Activated CD4-positive, alpha-beta T cell treated with anti-CD3 and anti-CD28 coated beads, Interleukin-2, amount 10 ng/mL, durations not matched to agents 24 days and 14 days (primary cell): Measurements from ENCODE around the gene MAP3K19. TPM values are rescaled to one million over a fixed set of nuclear protein-coding genes. Genes with fewer than 3 reads are reported as not detected.
"Not testable (repeated sequence)": the region's sequence is repeated elsewhere in the genome, so short reads cannot be mapped to it uniquely, and the experiment has no call there.

ENCODE experiments used
- DNase-seq: peaks from one replicate; pipeline ENCODE4 v3.0.0; 2022
- H3K27ac Mint-ChIP-seq: one replicate; pipeline ENCODE4 v1.8.0; 2022; ENCODE audit warnings: mild to moderate bottlenecking, mixed read lengths
- H3K27me3 Mint-ChIP-seq: one replicate; pipeline ENCODE4 v1.8.0; 2022; ENCODE audit warnings: mixed read lengths
- H3K36me3 Mint-ChIP-seq: one replicate; pipeline ENCODE4 v1.8.0; 2022; ENCODE audit warnings: low read depth, mild to moderate bottlenecking, mixed read lengths
- H3K4me1 Mint-ChIP-seq: one replicate; pipeline ENCODE4 v1.8.0; 2021; ENCODE audit warnings: mixed read lengths
- H3K4me3 Mint-ChIP-seq: one replicate; pipeline ENCODE4 v1.8.0; 2022; ENCODE audit warnings: mild to moderate bottlenecking, moderate library complexity, mixed read lengths
- H3K9me3 Mint-ChIP-seq: one replicate; pipeline ENCODE4 v1.8.0; 2021; ENCODE audit warnings: mixed read lengths
- intact Hi-C: fragments of 100-400 bp; cut with micrococcal nuclease; formaldehyde crosslinking; loops from one replicate; pipeline ENCODE4 v1.15.1; 2023
- total RNA-seq: library from RNA; stranded (reverse); gene quantifications from 2 replicates; pipeline ENCODE4 v1.2.3, GENCODE V29; 2022

The MAP3K19 gene, protein sequence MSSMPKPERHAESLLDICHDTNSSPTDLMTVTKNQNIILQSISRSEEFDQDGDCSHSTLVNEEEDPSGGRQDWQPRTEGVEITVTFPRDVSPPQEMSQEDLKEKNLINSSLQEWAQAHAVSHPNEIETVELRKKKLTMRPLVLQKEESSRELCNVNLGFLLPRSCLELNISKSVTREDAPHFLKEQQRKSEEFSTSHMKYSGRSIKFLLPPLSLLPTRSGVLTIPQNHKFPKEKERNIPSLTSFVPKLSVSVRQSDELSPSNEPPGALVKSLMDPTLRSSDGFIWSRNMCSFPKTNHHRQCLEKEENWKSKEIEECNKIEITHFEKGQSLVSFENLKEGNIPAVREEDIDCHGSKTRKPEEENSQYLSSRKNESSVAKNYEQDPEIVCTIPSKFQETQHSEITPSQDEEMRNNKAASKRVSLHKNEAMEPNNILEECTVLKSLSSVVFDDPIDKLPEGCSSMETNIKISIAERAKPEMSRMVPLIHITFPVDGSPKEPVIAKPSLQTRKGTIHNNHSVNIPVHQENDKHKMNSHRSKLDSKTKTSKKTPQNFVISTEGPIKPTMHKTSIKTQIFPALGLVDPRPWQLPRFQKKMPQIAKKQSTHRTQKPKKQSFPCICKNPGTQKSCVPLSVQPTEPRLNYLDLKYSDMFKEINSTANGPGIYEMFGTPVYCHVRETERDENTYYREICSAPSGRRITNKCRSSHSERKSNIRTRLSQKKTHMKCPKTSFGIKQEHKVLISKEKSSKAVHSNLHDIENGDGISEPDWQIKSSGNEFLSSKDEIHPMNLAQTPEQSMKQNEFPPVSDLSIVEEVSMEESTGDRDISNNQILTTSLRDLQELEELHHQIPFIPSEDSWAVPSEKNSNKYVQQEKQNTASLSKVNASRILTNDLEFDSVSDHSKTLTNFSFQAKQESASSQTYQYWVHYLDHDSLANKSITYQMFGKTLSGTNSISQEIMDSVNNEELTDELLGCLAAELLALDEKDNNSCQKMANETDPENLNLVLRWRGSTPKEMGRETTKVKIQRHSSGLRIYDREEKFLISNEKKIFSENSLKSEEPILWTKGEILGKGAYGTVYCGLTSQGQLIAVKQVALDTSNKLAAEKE (N-terminal part only)
- total RNA-seq = not detected in 2 replicates

DNA sequence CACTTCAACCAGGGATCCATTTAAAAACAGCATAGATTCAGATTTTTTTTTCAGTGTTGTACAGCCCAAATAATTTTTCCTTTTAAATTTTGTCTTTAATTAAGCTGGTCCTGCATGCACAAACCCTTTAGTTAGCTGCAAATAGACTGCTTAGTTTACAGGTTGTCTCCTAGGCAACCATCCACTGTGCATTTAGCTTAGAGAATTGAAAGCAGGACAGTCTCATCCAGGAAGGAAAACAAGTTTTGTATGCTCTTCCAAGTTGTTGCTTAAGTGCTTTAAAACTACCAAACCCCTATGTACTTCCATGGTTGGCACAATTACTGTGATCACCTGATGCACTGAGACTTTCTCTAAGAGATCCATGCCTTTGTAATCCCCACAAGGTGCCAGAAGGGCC, at the start of gene MAP3K19:
Gene MAP3K19, minus strand, starts transcription at position 148 of the 400 bp plus-strand sequence. CDS start 22,800 bp downstream, outside the sequence.
- intact Hi-C loops = no loop called here
- no peak for DNase-seq
- H3K4me1 Mint-ChIP-seq = peaks cover 14% of the 10 kb centered on the region
- no peaks in the 10 kb centered on the region for H3K36me3 Mint-ChIP-seq
- no peak within 1 kb of the TSS for H3K4me3 Mint-ChIP-seq
- H3K27me3 Mint-ChIP-seq = peaks cover 4% of the 10 kb centered on the region
- H3K9me3 Mint-ChIP-seq = no peaks in the 10 kb centered on the region
- peak within 1 kb of the TSS; percentile 2 for H3K27ac Mint-ChIP-seq

DNA sequence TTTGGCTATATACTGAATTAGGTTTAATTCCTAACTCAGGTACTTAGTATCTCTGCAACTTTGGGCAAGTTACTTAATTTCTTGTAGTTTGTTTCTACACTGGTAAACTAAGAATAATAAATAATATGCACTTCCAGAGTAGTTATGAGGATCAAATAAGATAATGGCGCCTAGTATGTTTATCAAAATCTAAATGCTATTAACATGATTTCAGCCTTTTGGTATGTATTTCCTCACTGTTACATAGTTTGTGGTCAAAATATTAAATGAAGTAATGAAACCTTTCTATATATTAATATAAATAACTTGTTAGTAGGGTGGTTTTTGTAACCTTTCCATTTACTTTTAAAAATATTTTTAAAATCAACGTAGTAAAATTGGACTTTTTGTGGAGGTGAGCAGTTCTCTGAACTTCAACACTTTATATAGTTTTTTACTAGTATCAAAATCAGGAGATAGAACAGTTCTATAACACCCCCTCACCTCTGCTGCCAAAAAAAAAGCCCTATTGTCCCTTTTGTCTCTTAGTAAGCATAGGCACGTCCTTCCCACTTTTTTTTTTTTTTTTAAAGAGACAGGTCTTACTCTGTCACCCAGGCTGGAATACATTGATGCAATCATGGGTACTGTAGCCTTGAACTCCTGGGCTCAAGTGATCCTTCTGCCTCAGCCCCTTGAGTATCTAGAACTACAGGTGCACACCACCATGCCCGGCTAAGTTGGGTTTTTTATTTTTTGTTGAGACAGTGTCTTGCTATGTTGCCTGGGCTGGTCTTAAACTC, 49.6 kb upstream of the MAP3K19 start:
- Mint-ChIP-seq H3K36me3 (peaks cover 38% of the 10 kb centered on the region), H3K9me3 (peaks cover 5% of the 10 kb centered on the region), H3K4me3 (no peak overlapping the region), H3K27me3 (no peaks in the 10 kb centered on the region), H3K4me1 (peaks cover 19% of the 10 kb centered on the region), H3K27ac (no peak overlapping the region)
- no peak for DNase-seq
- intact Hi-C loops = no loop called here

DNA sequence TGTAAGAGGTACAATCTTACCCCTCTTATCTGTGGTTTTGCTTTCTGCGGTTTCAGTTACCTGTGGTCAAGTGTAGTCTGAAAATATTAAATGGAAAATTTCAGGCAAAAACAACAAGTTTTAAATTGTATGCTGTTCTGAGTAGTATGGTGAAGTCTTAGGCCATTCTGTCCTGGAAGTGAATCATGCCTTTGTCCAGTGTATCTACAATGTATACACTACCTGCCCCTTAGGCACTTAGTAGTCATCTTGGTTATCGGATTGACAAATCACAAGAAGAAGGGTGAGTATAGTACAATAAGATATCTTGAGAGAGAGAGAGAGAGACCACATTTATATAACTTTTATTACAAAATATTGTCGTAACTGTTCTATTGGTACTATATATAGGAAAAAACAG, 48.3 kb upstream of the MAP3K19 start:
- Mint-ChIP-seq H3K27me3 (no peaks in the 10 kb centered on the region), H3K36me3 (peaks cover 34% of the 10 kb centered on the region), H3K27ac (no peak overlapping the region), H3K9me3 (peaks cover 5% of the 10 kb centered on the region), H3K4me3 (no peak overlapping the region), H3K4me1 (peaks cover 16% of the 10 kb centered on the region)
- intact Hi-C loops = no loop called here
- DNase-seq = no peak

DNA sequence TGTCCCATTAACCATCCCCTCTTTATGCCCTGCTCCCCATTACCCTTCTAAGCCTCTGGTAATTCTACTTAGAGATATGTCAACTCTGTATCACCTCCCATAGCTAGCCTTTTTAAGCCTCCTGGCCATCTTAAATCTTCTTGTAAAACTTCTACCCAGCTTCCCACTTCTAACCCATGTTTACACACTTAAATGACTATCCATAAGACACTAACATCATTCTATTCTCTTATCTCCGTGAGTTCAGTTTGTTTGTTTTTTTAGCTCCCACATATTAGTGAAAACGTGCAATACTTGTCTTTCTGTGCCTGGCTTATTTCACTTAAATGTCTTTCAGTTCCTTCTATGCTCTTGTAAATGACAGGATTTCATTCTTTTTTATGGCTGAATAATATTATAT, 47.3 kb upstream of the MAP3K19 start:
- Mint-ChIP-seq H3K4me1 (peaks cover 11% of the 10 kb centered on the region), H3K27ac (no peak overlapping the region), H3K36me3 (peaks cover 36% of the 10 kb centered on the region), H3K27me3 (no peaks in the 10 kb centered on the region), H3K4me3 (no peak overlapping the region), H3K9me3 (peaks cover 6% of the 10 kb centered on the region)
- intact Hi-C loops = no loop called here
- no peak for DNase-seq

DNA sequence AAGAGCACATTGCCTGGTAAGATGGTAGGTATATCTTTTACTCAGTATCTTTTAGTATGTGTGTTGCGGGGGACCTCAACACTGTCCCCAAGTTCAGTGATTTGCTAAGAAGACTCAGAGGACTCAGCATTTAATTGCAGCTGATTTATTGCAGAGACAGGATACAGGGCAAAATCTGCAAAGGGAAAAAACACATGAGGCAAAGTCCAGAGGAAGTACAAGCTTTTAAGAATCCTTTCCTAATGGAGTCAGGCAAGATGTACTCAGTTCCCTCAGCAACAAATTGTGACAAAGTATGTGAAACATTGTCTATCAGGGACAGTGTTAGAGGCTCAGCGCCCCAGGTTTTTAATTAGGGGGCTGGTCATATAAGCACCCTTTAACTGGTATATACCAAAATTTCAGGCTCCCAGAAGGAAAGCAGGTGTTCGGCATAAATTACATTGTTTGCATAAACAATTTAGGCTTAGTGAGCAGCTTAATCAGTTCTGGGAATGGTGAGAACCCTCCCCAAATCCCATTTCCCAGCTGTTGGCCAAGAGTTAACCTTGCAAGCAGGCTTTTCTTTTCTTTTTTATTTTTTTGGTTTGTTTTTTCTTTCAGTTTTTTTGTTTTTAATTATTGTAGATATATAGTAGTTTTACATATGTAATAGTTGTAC, 46.6 kb upstream of the MAP3K19 start:
- Mint-ChIP-seq H3K4me3 (no peak overlapping the region), H3K27me3 (no peaks in the 10 kb centered on the region), H3K9me3 (peaks cover 11% of the 10 kb centered on the region), H3K4me1 (peaks cover 7% of the 10 kb centered on the region), H3K27ac (no peak overlapping the region), H3K36me3 (peaks cover 40% of the 10 kb centered on the region)
- intact Hi-C loops = no loop called here
- no peak for DNase-seq

DNA sequence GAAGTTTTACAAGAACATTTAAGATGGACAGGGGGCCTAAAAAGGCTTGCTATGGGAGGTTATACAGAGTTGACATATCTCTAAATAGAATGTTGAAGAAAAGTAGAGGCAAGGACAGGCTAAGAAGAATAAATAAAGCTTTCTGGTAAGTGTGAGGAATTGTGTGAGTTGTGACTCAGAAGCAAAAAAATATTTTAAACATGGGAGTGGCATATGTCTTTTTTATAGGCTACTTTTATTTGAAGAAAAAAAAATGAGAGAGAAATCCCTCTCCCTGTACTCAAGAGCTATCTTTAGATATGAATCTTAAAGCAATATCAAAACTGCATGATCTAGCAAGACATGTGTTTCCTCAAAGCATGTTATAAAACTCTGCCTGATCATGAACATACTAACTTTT, 45.9 kb upstream of the MAP3K19 start:
- Mint-ChIP-seq H3K4me1 (peaks cover 7% of the 10 kb centered on the region), H3K27me3 (no peaks in the 10 kb centered on the region), H3K9me3 (peaks cover 11% of the 10 kb centered on the region), H3K27ac (no peak overlapping the region), H3K4me3 (no peak overlapping the region), H3K36me3 (peaks cover 41% of the 10 kb centered on the region)
- no peak for DNase-seq
- intact Hi-C loops = no loop called here

DNA sequence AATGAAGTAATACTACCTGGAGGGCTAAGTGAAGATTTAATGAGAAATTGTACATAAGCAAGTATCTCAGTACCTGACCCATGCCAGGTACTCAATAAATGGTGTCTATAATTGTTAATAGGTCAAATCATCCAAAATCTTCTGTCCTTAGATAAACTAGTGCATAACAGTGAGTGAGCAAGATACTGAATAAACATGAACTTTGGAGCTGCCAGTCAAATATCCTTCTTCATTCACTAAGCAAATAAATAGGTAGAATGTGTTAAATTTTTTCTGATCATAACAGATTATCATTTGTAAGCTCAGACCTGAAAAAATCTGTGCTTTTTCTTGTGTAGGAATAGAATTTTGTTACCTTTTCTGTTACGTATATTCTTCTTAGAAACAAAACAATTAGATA, 44.4 kb upstream of the MAP3K19 start:
- no peak overlapping the region for H3K27ac Mint-ChIP-seq
- H3K27me3 Mint-ChIP-seq = no peaks in the 10 kb centered on the region
- H3K4me1 Mint-ChIP-seq = peaks cover 5% of the 10 kb centered on the region
- DNase-seq = no peak
- H3K9me3 Mint-ChIP-seq = peaks cover 11% of the 10 kb centered on the region
- intact Hi-C loops = no loop called here
- peaks cover 44% of the 10 kb centered on the region for H3K36me3 Mint-ChIP-seq
- no peak overlapping the region for H3K4me3 Mint-ChIP-seq

DNA sequence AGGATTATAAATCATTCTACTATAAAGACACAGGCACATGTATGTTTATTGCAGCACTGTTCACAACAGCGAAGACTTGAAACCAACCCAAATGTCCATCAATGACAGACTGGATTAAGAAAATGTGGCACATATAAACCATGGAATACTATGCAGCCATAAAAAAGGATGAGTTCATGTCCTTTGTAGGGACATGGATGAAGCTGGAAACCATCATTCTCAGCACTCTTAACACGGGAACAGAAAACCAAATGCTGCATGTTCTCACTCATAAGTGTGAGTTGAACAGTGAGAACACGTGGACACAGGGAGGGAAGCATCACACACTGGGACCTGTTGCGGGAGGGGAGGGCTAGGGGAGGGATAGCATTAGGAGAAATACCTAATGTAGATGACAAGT, 42.4 kb upstream of the MAP3K19 start:
- H3K27ac Mint-ChIP-seq, H3K4me1 Mint-ChIP-seq, DNase-seq, H3K4me3 Mint-ChIP-seq, intact Hi-C loops, H3K27me3 Mint-ChIP-seq: not testable (repeated sequence)
- H3K9me3 Mint-ChIP-seq = peaks cover 14% of the 10 kb centered on the region
- H3K36me3 Mint-ChIP-seq = peaks cover 50% of the 10 kb centered on the region

DNA sequence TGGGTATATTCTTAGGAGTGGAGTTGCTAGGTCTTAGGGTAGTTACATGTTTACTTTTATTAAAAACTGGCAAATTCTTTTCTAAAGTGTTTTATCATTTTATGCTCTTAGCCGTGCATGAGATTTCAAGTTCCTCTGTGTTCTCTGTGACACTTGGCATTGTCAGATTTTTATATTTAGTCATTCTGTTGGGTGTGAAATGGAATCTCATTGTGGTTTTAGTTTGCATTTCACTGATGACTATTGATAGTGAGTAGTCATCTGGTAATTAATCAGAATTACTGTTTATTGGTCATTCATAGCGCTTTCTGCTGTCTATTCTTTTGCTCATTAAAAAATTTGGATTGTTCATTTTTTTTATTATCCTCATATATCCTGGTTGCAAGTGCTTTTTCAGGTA, 39.0 kb upstream of the MAP3K19 start:
- H3K4me1 Mint-ChIP-seq = peaks cover 6% of the 10 kb centered on the region

DNA sequence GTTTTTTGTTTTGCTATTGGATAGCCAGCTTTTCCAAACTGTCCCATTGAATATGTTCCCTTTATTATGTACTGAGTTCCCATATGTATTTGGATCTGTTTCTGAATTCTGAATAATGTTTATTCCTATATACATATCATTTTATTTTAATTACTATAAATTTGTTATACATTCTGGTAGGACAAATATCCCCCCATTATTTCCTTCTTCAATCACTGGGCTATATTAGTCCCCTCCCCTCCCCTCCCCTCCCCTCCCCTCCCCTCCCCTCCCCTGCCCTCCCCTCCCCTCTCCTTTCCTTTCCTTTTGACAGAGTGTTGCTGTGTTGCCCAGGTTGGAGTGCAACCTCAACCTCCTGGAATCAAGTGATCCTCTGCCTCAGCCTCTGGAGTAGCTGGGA, 31.2 kb upstream of the MAP3K19 start:
- Mint-ChIP-seq H3K4me1 (peaks cover 5% of the 10 kb centered on the region), H3K4me3 (no peak overlapping the region), H3K36me3 (peaks cover 56% of the 10 kb centered on the region), H3K27ac (no peak overlapping the region), H3K9me3 (peaks cover 10% of the 10 kb centered on the region), H3K27me3 (no peaks in the 10 kb centered on the region)
- DNase-seq = no peak
- intact Hi-C loops = no loop called here

More for the DNA sequence above, 39.0 kb upstream of the MAP3K19 start:
- no peak for DNase-seq
- peaks cover 54% of the 10 kb centered on the region for H3K36me3 Mint-ChIP-seq
- H3K27ac Mint-ChIP-seq = no peak overlapping the region
- H3K4me3 Mint-ChIP-seq = no peak overlapping the region
- no peaks in the 10 kb centered on the region for H3K27me3 Mint-ChIP-seq
- intact Hi-C loops = no loop called here
- peaks cover 17% of the 10 kb centered on the region for H3K9me3 Mint-ChIP-seq

DNA sequence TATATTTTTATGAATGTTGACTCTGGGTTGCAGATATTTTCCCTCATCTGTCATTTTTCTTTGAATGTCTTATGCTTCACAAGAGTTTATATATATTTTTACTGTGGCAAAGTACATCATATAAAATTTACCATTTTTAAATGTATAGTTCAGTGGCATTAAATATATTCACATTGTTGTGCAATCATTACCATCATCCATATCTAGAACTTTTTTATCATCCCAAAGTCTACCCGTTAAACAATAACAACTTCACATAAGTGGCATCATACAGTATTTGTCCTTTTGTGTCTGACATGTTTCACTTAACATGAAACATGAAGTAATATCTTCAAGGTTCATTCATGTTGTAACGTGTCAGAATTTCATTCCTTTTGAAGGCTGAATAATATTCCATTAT, 29.3 kb upstream of the MAP3K19 start:
- DNase-seq = no peak
- intact Hi-C loops = no loop called here
- H3K27me3 Mint-ChIP-seq = no peaks in the 10 kb centered on the region
- peaks cover 59% of the 10 kb centered on the region for H3K36me3 Mint-ChIP-seq
- no peak overlapping the region for H3K4me3 Mint-ChIP-seq
- peaks cover 23% of the 10 kb centered on the region for H3K9me3 Mint-ChIP-seq
- peaks cover 5% of the 10 kb centered on the region for H3K4me1 Mint-ChIP-seq
- H3K27ac Mint-ChIP-seq = no peak overlapping the region

DNA sequence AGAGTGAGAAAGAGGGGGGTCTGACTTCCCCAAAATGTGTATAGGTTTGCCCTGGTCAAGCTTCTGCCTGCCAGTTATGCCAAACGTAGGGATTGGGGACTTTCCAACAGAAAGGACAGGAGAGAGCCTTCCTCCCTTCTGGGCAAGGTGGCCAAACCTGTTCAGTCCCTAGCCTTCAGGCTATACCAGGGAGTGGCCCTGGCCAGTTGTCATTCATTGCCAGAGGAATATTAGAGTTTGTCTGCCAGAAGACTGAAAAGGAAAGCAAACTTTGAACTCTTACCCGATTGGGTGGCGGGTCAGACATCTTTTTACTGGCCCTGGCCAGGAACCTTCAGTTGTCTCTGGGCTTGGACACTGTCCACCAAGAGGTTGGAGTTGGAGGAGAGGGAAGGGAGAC, 27.0 kb upstream of the MAP3K19 start:
- Mint-ChIP-seq H3K27ac (no peak overlapping the region), H3K4me1 (peaks cover 4% of the 10 kb centered on the region), H3K36me3 (peaks cover 62% of the 10 kb centered on the region), H3K4me3 (no peak overlapping the region), H3K27me3 (no peaks in the 10 kb centered on the region), H3K9me3 (peaks cover 32% of the 10 kb centered on the region)
- intact Hi-C loops = no loop called here
- DNase-seq = no peak
